Measurements from ENCODE around the gene CRACDL. TPM values are rescaled to one million over a fixed set of nuclear protein-coding genes. Genes with fewer than 3 reads are reported as not detected.
A peak's percentile ranks its signal among the peaks of the same experiment; 100 is the strongest.

CRACDL gene
- total RNA-seq, 1 experiment from 2014 or later = not detected

DNA sequence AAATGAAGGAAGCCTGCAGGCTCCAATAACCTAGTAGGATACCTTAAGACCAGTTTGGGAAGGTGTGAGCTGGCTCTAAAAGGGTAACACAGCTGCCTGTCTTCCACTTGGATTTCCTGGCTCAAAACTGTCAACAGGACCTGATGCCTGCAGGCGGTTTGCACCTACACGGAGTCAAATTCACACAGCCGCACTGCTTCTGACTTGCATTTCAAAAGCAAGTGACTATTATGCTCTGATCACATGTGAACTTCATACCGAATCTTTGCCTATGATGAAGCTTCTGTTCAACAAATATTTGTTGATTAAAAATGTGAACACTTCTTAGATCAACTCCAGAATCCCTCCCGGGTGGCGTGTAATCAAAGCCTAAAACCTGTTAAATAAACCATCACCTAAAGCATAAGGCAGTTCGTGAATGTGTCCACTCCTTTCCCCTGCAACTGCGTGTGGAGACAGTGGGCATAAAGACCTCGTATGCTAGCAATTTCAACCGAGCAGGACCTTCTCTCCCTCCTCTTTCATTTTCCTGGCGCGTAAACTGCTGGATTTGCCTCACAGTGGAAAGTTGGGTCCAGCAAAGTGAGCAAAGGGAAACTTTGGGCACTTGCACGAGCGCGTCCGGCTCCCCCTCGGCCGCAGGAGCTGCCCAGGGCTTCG, 784 bp downstream of the CRACDL start:
- Histone ChIP-seq H3K9ac (ENCODE audit: low read length) (no peak overlapping the region), H2AFZ (ENCODE audit: low read length) (peak overlapping the region; percentile 77; the same call in 1 of the 2 replicates), H3K9me2 (replicated peaks; ENCODE audit: low read length) (no peaks in the 10 kb centered on the region), H3K4me3 (ENCODE audit: low read length) (peak overlapping the region; percentile 59), H4K20me1 (ENCODE audit: low read length) (no peaks in the 10 kb centered on the region), H3K27me3 (ENCODE audit: low read length) (peaks cover 5% of the 10 kb centered on the region; the same call in 1 of the 2 replicates), H3K4me1 (ENCODE audit: insufficient read depth, low read length) (0 out of 2 replicates have a peak, but pooled peaks cover 5% of the 10 kb centered on the region), H3K27ac (ENCODE audit: low read length) (no peak overlapping the region), H3K36me3 (ENCODE audit: low read depth, low read length) (no peaks in the 10 kb centered on the region), H3K9me3 (ENCODE audit: low read length) (no peaks in the 10 kb centered on the region), H3K79me2 (ENCODE audit: low read length) (no peaks in the 10 kb centered on the region), H3F3A (ENCODE audit: low read length, unreplicated experiment) (no peaks in the 10 kb centered on the region), H3K4me2 (ENCODE audit: low read length) (peak overlapping the region; percentile 81)
- ChIA-PET CTCF (no interaction called here), POLR2A (ENCODE audit: unreplicated experiment) (no interaction called here)
- TF ChIP-seq, protein P1, sequence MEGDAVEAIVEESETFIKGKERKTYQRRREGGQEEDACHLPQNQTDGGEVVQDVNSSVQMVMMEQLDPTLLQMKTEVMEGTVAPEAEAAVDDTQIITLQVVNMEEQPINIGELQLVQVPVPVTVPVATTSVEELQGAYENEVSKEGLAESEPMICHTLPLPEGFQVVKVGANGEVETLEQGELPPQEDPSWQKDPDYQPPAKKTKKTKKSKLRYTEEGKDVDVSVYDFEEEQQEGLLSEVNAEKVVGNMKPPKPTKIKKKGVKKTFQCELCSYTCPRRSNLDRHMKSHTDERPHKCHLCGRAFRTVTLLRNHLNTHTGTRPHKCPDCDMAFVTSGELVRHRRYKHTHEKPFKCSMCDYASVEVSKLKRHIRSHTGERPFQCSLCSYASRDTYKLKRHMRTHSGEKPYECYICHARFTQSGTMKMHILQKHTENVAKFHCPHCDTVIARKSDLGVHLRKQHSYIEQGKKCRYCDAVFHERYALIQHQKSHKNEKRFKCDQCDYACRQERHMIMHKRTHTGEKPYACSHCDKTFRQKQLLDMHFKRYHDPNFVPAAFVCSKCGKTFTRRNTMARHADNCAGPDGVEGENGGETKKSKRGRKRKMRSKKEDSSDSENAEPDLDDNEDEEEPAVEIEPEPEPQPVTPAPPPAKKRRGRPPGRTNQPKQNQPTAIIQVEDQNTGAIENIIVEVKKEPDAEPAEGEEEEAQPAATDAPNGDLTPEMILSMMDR (conservative IDR thresholded peaks at IDR 0.05; ENCODE audit: low read depth, low read length) = no peak
- TF ChIP-seq EZH2phosphoT487 (IDR thresholded peaks at IDR 0.05; ENCODE audit: borderline replicate concordance, low read length) (no peak), EZH2 (IDR thresholded peaks at IDR 0.05; ENCODE audit: low read length, unreplicated experiment) (no peak)
- no TSS peak for BruUV-seq (replicated peaks)
- intact Hi-C loops (cut with micrococcal nuclease) = no loop called here
- DNase-seq = peak; percentile 12
- ATAC-seq = peak; percentile 23

DNA sequence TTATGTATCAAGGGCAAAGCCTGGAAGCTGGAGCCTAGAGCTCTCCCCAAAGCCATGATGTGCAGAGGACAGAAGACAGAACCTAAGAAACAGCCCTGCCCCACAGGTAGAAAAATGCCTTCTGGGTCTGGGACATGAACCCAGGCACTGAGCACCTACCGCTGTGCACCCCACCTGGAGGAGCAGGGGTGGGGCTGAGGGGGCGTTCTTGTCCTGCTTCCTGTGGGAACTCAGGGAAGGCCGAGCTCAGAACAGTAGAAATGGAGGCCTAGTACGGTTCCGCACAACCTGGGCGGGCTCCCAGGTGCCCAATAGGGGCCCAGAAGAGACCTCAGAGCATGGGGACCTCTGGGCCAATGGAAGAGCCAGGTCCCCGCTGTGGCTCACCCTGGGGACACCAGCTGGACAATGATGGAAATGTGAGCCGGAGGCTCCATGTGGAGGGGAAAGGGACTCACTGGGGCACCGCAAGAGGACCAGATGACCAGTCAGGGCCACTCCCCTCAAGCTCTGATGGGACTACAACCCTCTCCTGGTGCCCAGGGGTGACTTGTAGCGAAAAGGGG, 3.2 kb downstream of the CRACDL start:
- intact Hi-C loops (cut with micrococcal nuclease) = no loop called here
- TF ChIP-seq EZH2 (IDR thresholded peaks at IDR 0.05; ENCODE audit: low read length, unreplicated experiment) (no peak), EZH2phosphoT487 (IDR thresholded peaks at IDR 0.05; ENCODE audit: borderline replicate concordance, low read length) (no peak)
- TF ChIP-seq, protein P1 (conservative IDR thresholded peaks at IDR 0.05; ENCODE audit: low read depth, low read length) = no peak
- ATAC-seq (no peak), DNase-seq (no peak)
- H4K20me1 ChIP-seq (ENCODE audit: low read length) = no peaks in the 10 kb centered on the region
- no peaks in the 10 kb centered on the region for H3K36me3 ChIP-seq (ENCODE audit: low read depth, low read length)
- H3K9me2 ChIP-seq (replicated peaks; ENCODE audit: low read length) = no peaks in the 10 kb centered on the region
- no peak overlapping the region for H2AFZ ChIP-seq (ENCODE audit: low read length)
- no peaks in the 10 kb centered on the region for H3K79me2 ChIP-seq (ENCODE audit: low read length)
- H3K27me3 ChIP-seq (ENCODE audit: low read length) = peaks cover 5% of the 10 kb centered on the region; the same call in 1 of the 2 replicates
- H3K4me2 ChIP-seq (ENCODE audit: low read length) = no peak overlapping the region
- no peaks in the 10 kb centered on the region for H3K9me3 ChIP-seq (ENCODE audit: low read length)
- H3F3A ChIP-seq (ENCODE audit: low read length, unreplicated experiment) = no peaks in the 10 kb centered on the region
- H3K4me3 ChIP-seq (ENCODE audit: low read length) = no peak overlapping the region
- H3K9ac ChIP-seq (ENCODE audit: low read length) = no peak overlapping the region
- 0 out of 2 replicates have a peak, but pooled peaks cover 5% of the 10 kb centered on the region for H3K4me1 ChIP-seq (ENCODE audit: insufficient read depth, low read length)
- CTCF ChIA-PET = no interaction called here
- no peak overlapping the region for H3K27ac ChIP-seq (ENCODE audit: low read length)
- POLR2A ChIA-PET (ENCODE audit: unreplicated experiment) = no interaction called here
- no TSS peak for BruUV-seq (replicated peaks)

DNA sequence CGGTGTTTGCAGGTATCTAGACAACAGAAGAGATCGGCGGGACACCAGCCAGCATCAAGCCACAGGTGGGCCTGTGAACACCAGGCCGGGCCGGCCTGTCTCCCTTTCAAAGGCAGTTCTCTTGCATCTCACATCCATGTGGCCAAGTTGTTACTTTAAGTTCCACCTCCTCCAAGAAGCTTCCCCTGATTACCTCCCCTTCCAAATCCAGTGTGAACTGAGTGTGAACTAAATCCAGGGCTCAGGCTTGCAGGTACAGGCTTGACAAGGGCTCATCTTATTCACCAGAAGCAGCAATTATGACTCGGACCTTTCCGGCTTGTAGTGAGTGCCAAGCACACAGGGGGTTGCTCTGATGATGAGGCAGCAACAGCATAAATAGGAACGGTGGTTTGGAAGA, 3.9 kb downstream of the CRACDL start:
- Histone ChIP-seq H3F3A (ENCODE audit: low read length, unreplicated experiment) (no peaks in the 10 kb centered on the region), H2AFZ (ENCODE audit: low read length) (no peak overlapping the region), H3K27me3 (ENCODE audit: low read length) (peaks cover 5% of the 10 kb centered on the region; the same call in 1 of the 2 replicates), H3K27ac (ENCODE audit: low read length) (no peak overlapping the region), H3K9me2 (replicated peaks; ENCODE audit: low read length) (no peaks in the 10 kb centered on the region), H3K9me3 (ENCODE audit: low read length) (no peaks in the 10 kb centered on the region), H3K9ac (ENCODE audit: low read length) (no peak overlapping the region), H3K4me3 (ENCODE audit: low read length) (no peak overlapping the region), H3K4me2 (ENCODE audit: low read length) (no peak overlapping the region), H4K20me1 (ENCODE audit: low read length) (no peaks in the 10 kb centered on the region), H3K79me2 (ENCODE audit: low read length) (no peaks in the 10 kb centered on the region), H3K4me1 (ENCODE audit: insufficient read depth, low read length) (0 out of 2 replicates have a peak, but pooled peaks cover 5% of the 10 kb centered on the region), H3K36me3 (ENCODE audit: low read depth, low read length) (no peaks in the 10 kb centered on the region)
- no peak for TF ChIP-seq EZH2phosphoT487 (IDR thresholded peaks at IDR 0.05; ENCODE audit: borderline replicate concordance, low read length)
- no peak for TF ChIP-seq EZH2 (IDR thresholded peaks at IDR 0.05; ENCODE audit: low read length, unreplicated experiment)
- TF ChIP-seq, protein P1 (conservative IDR thresholded peaks at IDR 0.05; ENCODE audit: low read depth, low read length) = no peak
- ATAC-seq = no peak
- DNase-seq = no peak
- CTCF ChIA-PET = no interaction called here
- no TSS peak for BruUV-seq (replicated peaks)
- intact Hi-C loops (cut with micrococcal nuclease) = no loop called here
- POLR2A ChIA-PET (ENCODE audit: unreplicated experiment) = no interaction called here

All from PC-3 (cell line).